Fibroblast of villous mesenchyme (primary cell): ENCODE results near the gene MLEC. TPM values are rescaled to one million over a fixed set of nuclear protein-coding genes. Genes with fewer than 3 reads are reported as not detected.

ENCODE experiments used
- DNase-seq: peaks from one replicate; pipeline ENCODE4 v3.0.0-alpha.2; 2010; ENCODE audit warnings: low read depth
- H3K4me3 ChIP-seq: 2 replicates; pipeline ENCODE4 v1.5.1; 2011; ENCODE audit warnings: low read depth, mild to moderate bottlenecking, low read length
- total RNA-seq: library from RNA; depleted of rRNA; stranded (reverse); fragments of >200 nt; gene quantifications from 2 replicates; pipeline ENCODE4 v1.2.3, GENCODE V29; 2012
- TF ChIP-seq, protein P1 (sequence below): IDR thresholded peaks from 2 replicates; pipeline ENCODE4 v1.5.1; 2012; ENCODE audit warnings: low read depth, mild to moderate bottlenecking, low read length; ENCODE audit not compliant: insufficient read depth

Gene MLEC
- total RNA-seq, 1 donor, result 224 TPM

GRCh38 chr12:120670667-120671066 lies 16.3 kb upstream of the MLEC start:
- DNase-seq, result no peak
- TF ChIP-seq, protein P1, sequence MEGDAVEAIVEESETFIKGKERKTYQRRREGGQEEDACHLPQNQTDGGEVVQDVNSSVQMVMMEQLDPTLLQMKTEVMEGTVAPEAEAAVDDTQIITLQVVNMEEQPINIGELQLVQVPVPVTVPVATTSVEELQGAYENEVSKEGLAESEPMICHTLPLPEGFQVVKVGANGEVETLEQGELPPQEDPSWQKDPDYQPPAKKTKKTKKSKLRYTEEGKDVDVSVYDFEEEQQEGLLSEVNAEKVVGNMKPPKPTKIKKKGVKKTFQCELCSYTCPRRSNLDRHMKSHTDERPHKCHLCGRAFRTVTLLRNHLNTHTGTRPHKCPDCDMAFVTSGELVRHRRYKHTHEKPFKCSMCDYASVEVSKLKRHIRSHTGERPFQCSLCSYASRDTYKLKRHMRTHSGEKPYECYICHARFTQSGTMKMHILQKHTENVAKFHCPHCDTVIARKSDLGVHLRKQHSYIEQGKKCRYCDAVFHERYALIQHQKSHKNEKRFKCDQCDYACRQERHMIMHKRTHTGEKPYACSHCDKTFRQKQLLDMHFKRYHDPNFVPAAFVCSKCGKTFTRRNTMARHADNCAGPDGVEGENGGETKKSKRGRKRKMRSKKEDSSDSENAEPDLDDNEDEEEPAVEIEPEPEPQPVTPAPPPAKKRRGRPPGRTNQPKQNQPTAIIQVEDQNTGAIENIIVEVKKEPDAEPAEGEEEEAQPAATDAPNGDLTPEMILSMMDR, result no peak

DNA sequence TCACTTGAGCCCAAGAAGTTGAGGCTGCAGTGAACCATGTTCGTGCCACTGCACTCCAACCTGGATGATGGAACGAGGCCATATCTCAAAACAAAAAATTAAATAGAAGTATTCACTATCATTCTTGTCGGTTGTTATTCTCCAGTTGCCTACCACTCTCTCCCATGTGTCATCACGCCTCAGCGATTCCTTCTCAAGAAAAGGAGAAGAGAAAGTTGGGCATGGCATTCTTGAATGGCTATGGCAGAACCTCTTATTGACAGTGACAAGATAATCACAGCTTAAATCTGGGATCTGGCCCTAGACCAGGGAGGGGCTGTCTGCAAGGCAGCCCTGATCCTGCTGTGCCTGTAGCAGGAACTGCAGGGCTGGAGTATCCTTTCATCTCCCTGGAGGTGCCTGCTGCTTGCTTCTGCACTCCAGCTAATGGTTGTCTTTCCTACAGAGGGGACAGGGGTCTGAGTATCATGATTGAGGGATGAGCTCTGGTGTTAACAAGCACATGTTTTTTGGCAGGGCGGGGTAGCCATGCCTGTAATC lies 12.8 kb upstream of the MLEC start:
- H3K4me3 ChIP-seq, result no peak overlapping the region
- no peak for DNase-seq
- TF ChIP-seq, protein P1, result no peak

More at GRCh38 chr12:120670667-120671066, 16.3 kb upstream of the MLEC start:
- H3K4me3 ChIP-seq, result no peak overlapping the region

GRCh38 chr12:120677765-120678473 lies 9.0 kb upstream of the MLEC start:
- TF ChIP-seq, protein P1, result no peak
- H3K4me3 ChIP-seq, result no peak overlapping the region
- DNase-seq, result peak; percentile 21

- TF ChIP-seq, protein P1, result no peak
- no peak for DNase-seq
- no peak overlapping the region for H3K4me3 ChIP-seq
Observed at GRCh38 chr12:120678572-120678971, 8.4 kb upstream of the MLEC start.

- no peak for DNase-seq
- H3K4me3 ChIP-seq, result no peak overlapping the region
- TF ChIP-seq, protein P1, result no peak
Observed at GRCh38 chr12:120680165-120680738, 6.7 kb upstream of the MLEC start.

GRCh38 chr12:120684523-120684932 lies 2.4 kb upstream of the MLEC start:
- DNase-seq, result peak; percentile 75
- TF ChIP-seq, protein P1, result no peak
- no peak overlapping the region for H3K4me3 ChIP-seq
